Prostate gland (tissue), 2 donors: ENCODE measurements around the gene LPIN3. TPM values are rescaled to one million over a fixed set of nuclear protein-coding genes. Genes with fewer than 3 reads are reported as not detected.

Experiments
- DNase-seq: peaks from one replicate; pipeline ENCODE4 v3.0.0-alpha.2; 2019; ENCODE audit warnings: low spot score
- H3K27ac ChIP-seq, 2 donors: fragments of 200-600 bp; sonication (generic); 2 replicates each; pipeline ENCODE4 v1.5.1; 2017 to 2019
- H3K27me3 ChIP-seq: fragments of 200-600 bp; sonication (generic); replicated peaks from 2 replicates; pipeline ENCODE4 v1.5.1; 2019; ENCODE audit not compliant: insufficient read depth
- H3K36me3 ChIP-seq, 2 donors: fragments of 200-600 bp; sonication (generic); 1 replicate in 1 of 2; 2 replicates in 1 of 2; pipeline versions ENCODE4 v1.5.1 to v1.8.1; 2017 to 2019
- H3K4me1 ChIP-seq: fragments of 200-600 bp; sonication (generic); replicated peaks from 2 replicates; pipeline ENCODE4 v1.5.1; 2019
- H3K4me3 ChIP-seq, 2 donors: fragments of 200-600 bp; sonication (generic); 2 replicates each; pipeline ENCODE4 v1.5.1; 2017 to 2019
- H3K9me3 ChIP-seq: fragments of 200-600 bp; sonication (generic); 2 replicates; pipeline ENCODE4 v1.5.1; 2017
- CTCF ChIP-seq, 4 experiments: fragments of 200-600 bp in 2 of 4; fragments of 450-650 bp in 2 of 4; sonication (generic) in 2 of 4; IDR thresholded peaks; 1 replicate in 3 of 4; 2 replicates in 1 of 4; pipeline ENCODE4 v1.5.1; 2016 to 2019; ENCODE audit warnings: antibody characterized with exemption in 4 of 4, mild to moderate bottlenecking in 2 of 4, moderate library complexity in 2 of 4
- POLR2A ChIP-seq: fragments of 450-650 bp; IDR thresholded peaks from one replicate; pipeline ENCODE4 v1.6.1; 2016; ENCODE audit warnings: antibody characterized with exemption, mild to moderate bottlenecking
- POLR2AphosphoS5 ChIP-seq: sonication (generic); formaldehyde crosslinking; IDR thresholded peaks from one replicate; pipeline ENCODE4 v1.6.1; 2017; ENCODE audit warnings: antibody characterized with exemption
- WGBS: methylation state at CpG from one replicate; pipeline ENCODE4 v1.1.5; 2018; 5-methylcytosine and 5-hydroxymethylcytosine counted together
- intact Hi-C: fragments of 100-400 bp; cut with DNase I; formaldehyde crosslinking; loops from one replicate; pipeline ENCODE4 v1.14.2; 2022
- total RNA-seq, 2 donors: library from RNA; depleted of rRNA; stranded (reverse); fragments of >200 nt; gene quantifications; one replicate each; pipeline ENCODE4 v1.1.0, GENCODE V29; 2016

Gene LPIN3
- total RNA-seq, 2 donors from 2014 or later = 16.2 to 30.4 TPM

- H3K27me3 ChIP-seq = no peaks in the 10 kb centered on the region
- no peak overlapping the region for H3K4me3 ChIP-seq
- peaks cover 9 to 13% of the 10 kb centered on the region in 2 donors for H3K36me3 ChIP-seq
- H3K9me3 ChIP-seq = no peaks in the 10 kb centered on the region
- 74% methylated on average over 5 of the region's 5 CpGs for WGBS
- intact Hi-C loops = no loop called here
- DNase-seq = no peak
- no peak overlapping the region for H3K27ac ChIP-seq
- H3K4me1 ChIP-seq = peaks cover 9% of the 10 kb centered on the region
- TF ChIP-seq POLR2AphosphoS5 (no peak), POLR2A (no peak), CTCF (IDR thresholded peaks at IDR 0.05) (no peak)
These were observed 67.7 kb downstream of the LPIN3 start for GRCh38 chr20:41408156-41408794.

GRCh38 chr20:41408986-41409385 is 68.4 kb downstream of the LPIN3 start:
- 40% methylated on average over 9 of the region's 9 CpGs for WGBS
- Histone ChIP-seq H3K9me3 (no peaks in the 10 kb centered on the region), H3K27me3 (no peaks in the 10 kb centered on the region), H3K36me3 (peaks cover 9 to 11% of the 10 kb centered on the region in 2 donors), H3K27ac (no peak overlapping the region), H3K4me1 (peaks cover 9% of the 10 kb centered on the region), H3K4me3 (no peak overlapping the region)
- TF ChIP-seq POLR2AphosphoS5 (no peak), CTCF (IDR thresholded peaks at IDR 0.05) (no peak), POLR2A (no peak)
- DNase-seq = no peak
- intact Hi-C loops = no loop called here

Other genes starting within 250 kb of the LPIN3 start
- 100 to 1,000 TPM in 1 of 2 donors, 10 to 100 TPM in 1; 67.9 to 129 TPM for gene PLCG1, start 203.3 kb upstream of the LPIN3 start, total RNA-seq
- gene ZHX3, start 23.1 kb upstream of the LPIN3 start, total RNA-seq = 10 to 100 TPM; 24.9 to 42.6 TPM
- gene EMILIN3, start 26.0 kb downstream of the LPIN3 start, total RNA-seq = 1 to 10 TPM; 7.4 to 8.4 TPM